ENCODE data around the gene MLKL.

Gene MLKL
- 35.9 to 46.7 (median 36.9) reads per million in 3 experiments for total RNA-seq

DNA sequence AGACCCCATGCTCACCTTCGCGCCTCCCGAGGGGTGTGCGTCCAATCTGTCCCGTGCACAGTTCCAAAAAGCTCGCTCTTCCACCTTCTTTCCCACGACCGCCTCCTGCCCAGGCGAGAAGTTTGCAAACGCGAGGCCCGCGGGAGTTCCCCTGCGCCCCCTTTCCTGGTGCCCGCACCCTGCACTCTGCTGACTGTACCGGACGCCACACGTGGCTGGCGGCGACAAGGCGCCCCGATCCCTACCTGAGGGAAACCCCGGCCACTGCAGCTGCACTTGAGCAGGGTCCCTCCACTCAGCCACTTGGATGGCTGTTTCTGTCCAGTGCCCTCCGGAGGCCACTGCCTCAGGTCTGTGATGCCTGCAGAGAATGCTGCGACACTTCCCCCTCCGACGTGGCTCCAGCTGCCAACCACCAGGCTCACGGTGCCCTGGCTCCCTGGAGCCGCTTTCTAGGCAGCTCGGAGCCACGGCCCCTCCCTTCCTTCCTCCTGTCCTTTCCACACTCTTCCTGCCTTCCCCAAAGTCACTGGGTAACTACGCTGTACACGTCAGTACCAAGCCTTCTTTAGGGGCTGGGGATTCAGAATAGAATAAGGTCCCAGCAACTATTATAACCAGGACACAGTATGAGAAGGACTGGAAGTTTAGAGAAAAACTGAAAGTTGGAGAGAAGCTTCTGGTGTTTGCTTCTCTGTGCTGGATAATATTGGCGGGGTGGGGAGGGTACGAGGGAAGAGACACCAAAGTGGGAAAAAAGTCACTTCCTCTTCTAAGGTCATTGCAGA is at the start of gene MLKL:
TSS of gene MLKL (minus strand) at position 425 of the 788 bp plus-strand sequence. CDS start 5,105 bp downstream, outside the sequence.
- peak; percentile 51 for DNase-seq

DNA sequence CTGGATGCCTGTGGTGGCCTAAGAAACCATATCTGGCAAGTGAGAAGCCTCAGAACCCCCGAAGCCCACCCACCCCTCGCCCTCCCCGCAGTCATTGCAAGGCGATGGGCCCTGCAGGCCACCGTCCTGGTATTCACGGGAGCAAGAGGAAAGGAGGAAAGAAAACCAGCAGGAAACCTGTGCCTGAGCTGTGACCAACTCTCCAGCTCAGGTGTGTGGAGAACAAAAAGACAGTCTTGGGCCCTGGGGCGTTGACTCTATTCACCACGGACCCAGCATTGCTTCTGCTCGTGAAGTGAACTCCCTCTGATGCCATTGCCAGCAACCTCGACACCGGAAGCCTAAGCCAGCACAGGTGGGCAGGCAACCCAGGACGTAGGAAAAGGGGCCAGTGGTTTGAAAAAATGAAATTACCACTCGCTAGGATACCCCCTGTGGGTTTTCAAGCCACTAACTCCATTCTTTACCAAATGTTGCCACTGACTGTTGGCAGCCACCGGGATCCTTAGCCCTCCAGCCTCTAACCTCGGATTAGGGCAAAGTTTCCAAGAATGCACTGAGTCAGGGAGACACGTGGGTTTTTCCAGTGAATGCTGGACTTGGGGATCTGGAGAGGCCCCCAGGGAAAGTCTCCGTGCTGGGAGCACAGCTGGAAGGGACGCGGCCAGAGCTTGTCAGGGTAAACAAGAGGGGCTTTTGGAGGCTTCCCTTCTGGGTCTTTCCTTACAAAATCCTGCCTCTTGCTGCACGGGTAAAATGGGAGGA is 48.8 kb upstream of the MLKL start:
- no peak for DNase-seq

GRCh38 chr16:74748616-74749026 is 48.0 kb upstream of the MLKL start:
- no peak for DNase-seq

DNA sequence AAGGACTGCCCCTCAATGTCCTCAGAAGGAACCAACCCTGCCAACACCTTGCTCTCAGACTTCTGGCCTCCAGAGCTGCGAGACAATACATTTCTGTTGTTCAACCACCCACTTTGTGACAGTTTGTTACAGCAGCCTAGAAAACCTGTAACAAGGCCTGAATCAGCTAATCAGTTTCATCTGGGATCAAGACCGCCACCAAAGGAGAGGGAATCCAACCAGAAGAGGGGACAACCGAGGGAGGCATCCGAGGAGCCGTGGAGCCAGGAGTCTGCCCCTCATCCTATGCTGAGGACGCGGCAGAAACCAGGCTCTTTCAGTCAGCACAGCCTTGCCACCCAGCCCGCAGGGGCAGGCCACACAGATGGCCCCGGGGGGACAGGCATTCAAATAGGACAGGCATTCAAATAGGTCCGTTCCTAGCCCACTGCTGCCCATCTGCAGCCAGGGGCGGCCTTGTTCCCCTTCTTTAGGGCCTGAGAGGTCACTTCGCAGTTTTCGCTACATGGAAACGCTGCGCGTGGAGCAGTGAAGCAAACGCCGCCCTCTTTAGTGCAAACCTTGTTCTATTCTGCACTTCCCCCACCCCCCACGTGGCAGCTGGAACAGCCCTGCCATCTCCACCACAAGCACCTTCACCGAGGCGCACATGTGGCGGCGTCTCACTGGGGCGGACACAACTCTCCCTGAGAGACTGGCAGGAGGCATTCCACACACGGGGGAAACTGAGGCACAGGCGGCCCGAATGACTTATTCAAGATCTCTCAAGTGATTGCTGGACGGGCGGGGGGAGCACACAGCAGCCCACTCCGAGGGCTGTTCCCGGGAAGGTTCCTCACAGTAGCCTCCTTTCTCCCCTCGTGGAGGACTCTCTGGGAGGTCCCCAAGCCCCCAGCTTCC is 47.3 kb upstream of the MLKL start:
- DNase-seq: no peak

- DNase-seq: no peak
Measured at GRCh38 chr16:74745926-74746325, 45.3 kb upstream of the MLKL start.

GRCh38 chr16:74745109-74745615 is 44.5 kb upstream of the MLKL start:
- DNase-seq: no peak

DNA sequence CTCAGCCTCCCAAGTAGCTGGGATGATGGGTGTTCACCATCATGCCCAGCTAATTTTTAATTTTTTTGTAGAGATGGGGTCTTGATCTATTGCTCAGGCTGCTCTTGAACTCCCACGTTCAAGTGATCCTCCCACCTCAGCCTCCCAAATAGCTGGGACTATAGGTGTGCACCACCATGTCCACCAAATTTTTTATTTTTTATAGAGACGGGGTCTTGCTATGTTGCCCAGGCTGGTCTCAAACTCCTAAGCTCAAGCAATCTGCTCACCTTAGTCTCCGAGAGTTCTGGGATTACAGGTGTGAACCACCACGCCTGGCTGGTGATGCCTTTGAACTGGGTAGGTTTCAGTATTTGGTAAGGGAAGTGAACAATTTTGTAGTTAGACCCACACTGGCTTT is 43.9 kb upstream of the MLKL start:
- DNase-seq: no peak

DNA sequence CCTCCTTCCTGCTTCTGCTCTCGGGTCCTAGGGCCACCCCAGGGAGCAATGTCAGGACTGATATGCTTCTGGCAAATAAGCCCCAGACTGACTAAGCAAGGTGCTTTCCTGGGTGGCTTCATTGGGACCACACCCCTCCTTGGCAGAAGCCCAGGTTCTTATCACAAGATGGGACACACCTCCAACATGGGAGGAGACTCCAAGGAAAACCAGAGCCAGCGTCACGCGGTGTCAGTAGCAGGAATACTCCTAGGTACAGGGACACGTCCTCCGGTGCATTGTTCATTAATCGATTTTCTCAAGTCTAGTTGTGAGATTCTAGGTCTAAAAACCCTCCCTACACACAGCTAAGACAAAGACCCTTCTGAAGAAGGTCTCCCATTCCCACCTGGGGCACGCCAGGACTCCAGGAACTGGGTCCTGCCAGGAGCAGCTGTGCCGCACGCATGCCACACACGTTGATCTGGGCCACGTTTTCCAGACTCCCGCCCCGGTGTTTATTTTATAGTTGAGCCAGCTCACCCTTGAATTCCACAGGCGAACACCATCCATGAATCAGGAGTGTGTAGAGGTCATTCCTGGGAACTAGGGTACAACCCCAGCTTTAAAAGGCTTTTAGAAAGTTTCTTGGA is 43.1 kb upstream of the MLKL start:
- no peak for DNase-seq

- no peak for DNase-seq
Measured at GRCh38 chr16:74743045-74743667, 42.5 kb upstream of the MLKL start.

DNA sequence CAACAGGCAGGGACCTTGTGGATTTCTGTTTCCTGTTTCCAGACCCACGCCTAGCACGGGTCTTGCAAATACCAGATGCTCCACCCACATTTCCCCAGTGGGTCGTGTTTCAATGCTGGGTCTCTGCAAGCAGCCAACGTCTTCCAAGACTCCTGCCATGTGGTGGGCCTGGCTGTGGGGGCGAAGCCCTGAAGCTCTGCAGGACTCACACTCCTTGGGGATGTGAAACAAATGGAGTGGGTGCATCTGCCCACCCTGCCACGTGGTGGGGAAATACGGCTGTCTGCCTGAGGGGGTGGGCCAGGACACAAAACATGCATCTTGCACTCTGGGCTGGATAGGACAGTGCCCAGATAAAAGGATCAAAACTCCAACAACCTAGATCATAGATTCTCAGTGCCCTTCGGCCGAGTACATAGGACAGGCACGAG is 41.4 kb upstream of the MLKL start:
- no peak for DNase-seq

GRCh38 chr16:74740795-74741304 is 40.2 kb upstream of the MLKL start:
- no peak for DNase-seq

- no peak for DNase-seq
Measured at GRCh38 chr16:74739275-74739674, 38.6 kb upstream of the MLKL start.

GRCh38 chr16:74738816-74739215 is 38.2 kb upstream of the MLKL start:
- no peak for DNase-seq

DNA sequence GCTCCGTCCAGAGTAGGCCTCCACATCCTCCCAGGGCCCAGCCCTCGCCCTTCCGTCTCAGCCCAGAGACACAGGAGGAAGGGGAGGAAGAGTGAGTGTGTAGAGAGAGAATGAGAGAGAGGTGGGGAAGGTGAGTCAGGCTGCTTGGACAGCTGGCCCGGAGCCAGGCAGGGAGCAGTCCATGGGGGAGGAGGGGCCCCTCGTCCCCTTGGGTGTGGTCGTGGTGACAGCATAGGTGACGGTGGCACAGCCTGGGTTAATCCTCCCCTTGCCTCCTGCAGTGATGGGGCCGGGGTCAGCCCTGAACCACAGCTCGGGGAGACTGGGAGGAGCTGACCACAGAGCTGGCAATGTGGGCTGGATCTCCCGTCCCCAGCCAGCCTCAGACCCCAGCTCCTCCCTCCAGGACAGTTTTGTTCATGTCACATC is 37.5 kb upstream of the MLKL start:
- no peak for DNase-seq

GRCh38 chr16:74737521-74737920 is 36.9 kb upstream of the MLKL start:
- no peak for DNase-seq

GRCh38 chr16:74736531-74737157 is 36.0 kb upstream of the MLKL start:
- no peak for DNase-seq

GRCh38 chr16:74735554-74735953 is 34.9 kb upstream of the MLKL start:
- no peak for DNase-seq

DNA sequence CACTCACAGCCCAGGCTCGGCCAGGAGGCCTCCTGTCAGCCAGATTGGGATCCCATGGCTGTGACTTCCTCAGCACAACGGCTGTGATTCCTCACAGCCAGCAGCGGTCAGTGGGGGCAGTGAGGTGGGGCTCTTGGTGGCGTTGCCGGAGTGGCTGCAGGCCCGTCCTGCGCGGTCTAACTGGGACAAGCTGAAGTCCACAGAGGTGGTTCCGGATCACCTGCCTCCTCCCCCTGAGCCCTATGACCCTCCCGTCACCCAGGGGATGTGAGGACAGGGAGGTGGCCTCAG is 34.4 kb upstream of the MLKL start:
- no peak for DNase-seq

DNA sequence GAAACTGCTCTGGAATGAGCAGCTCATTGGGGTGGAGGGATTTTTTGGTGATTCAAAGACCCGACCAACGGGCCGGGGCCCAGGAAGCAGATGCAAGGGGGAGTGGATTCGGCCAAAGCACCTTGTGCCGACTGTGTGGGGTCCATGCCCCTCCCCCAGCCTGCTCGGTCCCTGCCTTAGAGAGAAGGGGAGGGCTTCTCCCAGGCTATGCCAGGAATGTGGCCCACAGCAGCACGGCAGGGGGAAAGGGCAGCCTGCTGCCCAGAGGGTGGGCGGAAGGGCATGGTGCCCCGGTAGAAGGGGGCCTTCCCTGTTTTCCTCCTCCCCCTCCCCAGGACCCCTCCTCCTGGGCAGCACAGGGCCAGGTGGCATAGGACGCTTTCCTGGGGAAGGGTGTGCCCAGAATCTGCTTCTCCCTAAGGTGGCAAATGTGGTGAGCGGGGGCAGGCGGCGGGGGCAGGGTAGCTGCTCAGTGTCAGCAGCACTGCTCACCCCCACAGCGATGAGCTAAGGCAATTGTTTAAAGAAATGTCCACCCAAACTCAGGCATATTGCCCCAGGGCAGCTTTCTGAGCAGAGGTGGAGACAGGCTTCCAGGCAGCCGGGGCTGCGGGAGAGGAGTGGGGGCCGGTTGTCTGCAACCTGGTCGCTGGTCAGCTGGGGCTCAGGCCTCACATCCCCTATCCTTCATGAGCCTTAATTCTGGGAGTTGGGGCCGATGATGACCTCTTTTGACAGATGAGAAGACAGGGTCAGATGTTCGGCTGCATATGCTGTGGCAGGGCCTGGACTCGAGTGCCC is 33.9 kb upstream of the MLKL start:
- DNase-seq: no peak

DNA sequence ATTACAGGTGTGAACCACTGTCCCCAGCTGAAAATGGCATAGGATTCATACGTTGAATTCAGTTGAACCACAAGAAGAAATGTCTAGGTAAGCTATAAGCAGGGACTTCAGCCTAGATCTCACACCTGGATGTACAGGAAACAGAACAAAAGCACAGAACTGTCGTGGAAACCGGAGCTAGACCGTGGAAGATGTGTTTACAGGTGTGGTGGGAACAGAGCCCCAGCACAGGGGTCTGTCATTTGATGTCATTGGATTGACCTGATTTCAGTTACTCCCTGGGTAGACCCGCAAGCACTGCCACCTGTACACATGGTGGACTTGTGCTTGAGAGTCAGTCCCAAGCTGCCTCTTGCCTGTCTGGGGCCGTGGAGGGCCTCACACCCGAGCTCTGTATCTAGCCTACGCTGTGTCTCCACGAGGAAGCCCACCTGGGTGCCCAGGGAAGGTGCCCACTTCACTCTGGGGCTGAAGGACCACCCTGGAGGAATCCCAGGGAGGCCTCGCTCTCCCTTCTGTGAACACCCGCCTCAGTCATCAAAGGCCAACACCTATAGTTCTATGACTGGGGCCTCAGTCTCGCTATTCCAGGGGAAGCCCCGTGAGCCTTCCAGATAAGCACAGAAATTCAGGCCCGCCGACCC is 32.2 kb upstream of the MLKL start:
- DNase-seq: no peak

All from central memory CD4-positive, alpha-beta T cell (primary cell).